SU-DHL-6 (cell line): ENCODE measurements around the gene CHRNA4.

Experiments
- CTCF ChIP-seq: fragments of 200-600 bp; sonication (generic); IDR thresholded peaks from one replicate; pipeline ENCODE4 v1.5.1; 2017; ENCODE audit warnings: antibody characterized with exemption, mild to moderate bottlenecking, low read length, moderate library complexity; ENCODE audit not compliant: insufficient read depth, poor library complexity, severe bottlenecking
- EZH2phosphoT487 ChIP-seq: fragments of 200-600 bp; sonication (generic), shearing (Covaris generic); conservative IDR thresholded peaks from 2 replicates; pipeline ENCODE4 v1.6.1; 2018; ENCODE audit warnings: mild to moderate bottlenecking, antibody characterized with exemption, low read length, moderate library complexity, mixed read lengths

GRCh38 chr20:63293871-63294535 lies 67.1 kb downstream of the CHRNA4 start:
- TF ChIP-seq CTCF (no peak), EZH2phosphoT487 (no peak)
